ENCODE results near the gene KNCN. TPM values are rescaled to one million over a fixed set of nuclear protein-coding genes. Genes with fewer than 3 reads are reported as not detected.

Gene KNCN
- total RNA-seq, 1 donor from 2014 or later = not detected

GRCh38 chr1:46517932-46518498, 33.4 kb downstream of the KNCN start:
- Histone ChIP-seq H3K36me3 (ENCODE audit: insufficient read depth, low read length) (no peaks in the 10 kb centered on the region), H3K79me2 (ENCODE audit: insufficient read depth, low read length) (no peaks in the 10 kb centered on the region), H3K9me3 (ENCODE audit: insufficient read depth, low read depth, low read length) (no peaks in the 10 kb centered on the region), H3K4me3 (ENCODE audit: insufficient read depth, low read depth, low read length) (no peak overlapping the region), H2AFZ (ENCODE audit: low read depth, low read length) (no peak overlapping the region), H3K4me1 (ENCODE audit: insufficient read depth, low read length) (peaks cover 34% of the 10 kb centered on the region), H3K4me2 (ENCODE audit: low read length) (no peak overlapping the region), H3K27ac (ENCODE audit: low read depth, low read length) (no peak overlapping the region), H3K27me3 (ENCODE audit: insufficient read depth, low read length) (peaks cover 17% of the 10 kb centered on the region), H3K9ac (ENCODE audit: low read length) (no peak overlapping the region), H4K20me1 (ENCODE audit: insufficient read depth, low read length) (no peaks in the 10 kb centered on the region)
- H3K36me3 Mint-ChIP-seq (ENCODE audit: low read depth, unreplicated experiment) = no peaks in the 10 kb centered on the region
- H3K4me3 Mint-ChIP-seq (ENCODE audit: unreplicated experiment) = no peak overlapping the region
- peak overlapping the region; percentile 41 for H3K27ac Mint-ChIP-seq (ENCODE audit: unreplicated experiment)
- peaks cover 20% of the 10 kb centered on the region for H3K27me3 Mint-ChIP-seq (ENCODE audit: low read depth, unreplicated experiment)
- FAIRE-seq = no peak
- DNase-seq (ENCODE audit: low read depth) = no peak
- no peaks in the 10 kb centered on the region for H3K9me3 Mint-ChIP-seq (ENCODE audit: unreplicated experiment)
- peaks cover 49% of the 10 kb centered on the region for H3K4me1 Mint-ChIP-seq (ENCODE audit: low read depth, unreplicated experiment)
- TF ChIP-seq CTCF (IDR thresholded peaks at IDR 0.05; ENCODE audit: insufficient read depth, low read depth, low read length) (no peak), EZH2 (IDR thresholded peaks at IDR 0.05; ENCODE audit: insufficient read depth, low read length) (no peak)

- Histone ChIP-seq H3K36me3 (ENCODE audit: insufficient read depth, low read length) (no peaks in the 10 kb centered on the region), H4K20me1 (ENCODE audit: insufficient read depth, low read length) (no peaks in the 10 kb centered on the region), H3K79me2 (ENCODE audit: insufficient read depth, low read length) (no peaks in the 10 kb centered on the region), H3K27ac (ENCODE audit: low read depth, low read length) (no peak overlapping the region), H3K9me3 (ENCODE audit: insufficient read depth, low read depth, low read length) (no peaks in the 10 kb centered on the region), H3K27me3 (ENCODE audit: insufficient read depth, low read length) (peaks cover 17% of the 10 kb centered on the region), H3K9ac (ENCODE audit: low read length) (no peak overlapping the region), H3K4me1 (ENCODE audit: insufficient read depth, low read length) (peaks cover 25% of the 10 kb centered on the region), H3K4me3 (ENCODE audit: insufficient read depth, low read depth, low read length) (no peak overlapping the region), H3K4me2 (ENCODE audit: low read length) (peak overlapping the region; percentile 5), H2AFZ (ENCODE audit: low read depth, low read length) (no peak overlapping the region)
- no peak for FAIRE-seq
- Mint-ChIP-seq H3K4me3 (ENCODE audit: unreplicated experiment) (no peak overlapping the region), H3K4me1 (ENCODE audit: low read depth, unreplicated experiment) (peaks cover 50% of the 10 kb centered on the region), H3K9me3 (ENCODE audit: unreplicated experiment) (no peaks in the 10 kb centered on the region), H3K27ac (ENCODE audit: unreplicated experiment) (peak overlapping the region; percentile 34), H3K27me3 (ENCODE audit: low read depth, unreplicated experiment) (peaks cover 25% of the 10 kb centered on the region), H3K36me3 (ENCODE audit: low read depth, unreplicated experiment) (no peaks in the 10 kb centered on the region)
- TF ChIP-seq EZH2 (IDR thresholded peaks at IDR 0.05; ENCODE audit: insufficient read depth, low read length) = no peak
- no peak for TF ChIP-seq CTCF (IDR thresholded peaks at IDR 0.05; ENCODE audit: insufficient read depth, low read depth, low read length)
- DNase-seq (ENCODE audit: low read depth) = no peak
Observed at GRCh38 chr1:46517010-46517600, 34.3 kb downstream of the KNCN start.

All from astrocyte (in vitro differentiated cells and primary cell).